DND-41 (cell line): ENCODE data around the gene LEMD2.

ENCODE experiments used
- ATAC-seq: fragments of 200-7000 bp; cut with Tn5 transposase; 3 replicates; pipeline ENCODE4 v1.9.1; 2021; ENCODE audit warnings: low read depth; ENCODE audit not compliant: insufficient read depth
- DNase-seq: peaks from one replicate; pipeline ENCODE4 v3.0.0-alpha.2; 2020
- H2AFZ ChIP-seq: 2 replicates; pipeline ENCODE4 v1.6.0; 2012; ENCODE audit warnings: low read depth, low read length
- H3K27ac ChIP-seq: 2 replicates; pipeline ENCODE4 v1.5.1; 2012; ENCODE audit warnings: low read length, inconsistent platforms
- H3K27me3 ChIP-seq: fragments of 200-600 bp; sonication (generic); 2 replicates; pipeline ENCODE4 v1.6.0; 2012; ENCODE audit warnings: low read length, mild to moderate bottlenecking, inconsistent platforms; ENCODE audit not compliant: insufficient read depth, poor library complexity
- H3K36me3 ChIP-seq: 2 replicates; pipeline ENCODE4 v1.5.1; 2012; ENCODE audit warnings: low read length, inconsistent platforms; ENCODE audit not compliant: insufficient read depth
- H3K4me1 ChIP-seq: 2 replicates; pipeline ENCODE4 v1.5.1; 2012; ENCODE audit warnings: mild to moderate bottlenecking, low read length; ENCODE audit not compliant: insufficient read depth
- H3K4me2 ChIP-seq: 2 replicates; pipeline ENCODE4 v1.6.0; 2012; ENCODE audit warnings: mild to moderate bottlenecking, moderate library complexity, low read length, inconsistent platforms; ENCODE audit not compliant: insufficient read depth
- H3K4me3 ChIP-seq, 2 experiments: fragments of 200-600 bp in 1 of 2; shearing (Covaris generic) in 1 of 2; 2 replicates each; pipeline ENCODE4 v1.5.1; 2012 to 2016; ENCODE audit warnings: inconsistent platforms in 2 of 2, low read length in 2 of 2, mild to moderate bottlenecking in 2 of 2, low read depth in 1 of 2, moderate library complexity in 1 of 2
- H3K79me2 ChIP-seq: 2 replicates; pipeline ENCODE4 v1.6.0; 2012; ENCODE audit warnings: low read length, inconsistent platforms; ENCODE audit not compliant: insufficient read depth
- H3K9ac ChIP-seq: 2 replicates; pipeline ENCODE4 v1.6.0; 2012; ENCODE audit warnings: low read depth, mild to moderate bottlenecking, inconsistent platforms, low read length, moderate library complexity
- H3K9me3 ChIP-seq: 2 replicates; pipeline ENCODE4 v1.5.1; 2012; ENCODE audit warnings: low read length, moderate library complexity, mild to moderate bottlenecking, inconsistent platforms; ENCODE audit not compliant: insufficient read depth, severe bottlenecking
- H4K20me1 ChIP-seq: 2 replicates; pipeline ENCODE4 v1.6.0; 2012; ENCODE audit warnings: low read length; ENCODE audit not compliant: insufficient read depth
- EZH2 ChIP-seq: IDR thresholded peaks from 3 replicates; pipeline ENCODE4 v1.6.1; 2012; ENCODE audit warnings: borderline replicate concordance, low read depth, mild to moderate bottlenecking, moderate library complexity, low read length, inconsistent platforms; ENCODE audit not compliant: severe bottlenecking
- TF ChIP-seq, protein P1 (sequence below): IDR thresholded peaks from 2 replicates; pipeline ENCODE4 v1.5.1; 2012; ENCODE audit warnings: borderline replicate concordance, low read length, moderate library complexity, mild to moderate bottlenecking; ENCODE audit not compliant: poor library complexity, severe bottlenecking; ENCODE audit errors: extremely low read depth

The LEMD2 gene

DNA sequence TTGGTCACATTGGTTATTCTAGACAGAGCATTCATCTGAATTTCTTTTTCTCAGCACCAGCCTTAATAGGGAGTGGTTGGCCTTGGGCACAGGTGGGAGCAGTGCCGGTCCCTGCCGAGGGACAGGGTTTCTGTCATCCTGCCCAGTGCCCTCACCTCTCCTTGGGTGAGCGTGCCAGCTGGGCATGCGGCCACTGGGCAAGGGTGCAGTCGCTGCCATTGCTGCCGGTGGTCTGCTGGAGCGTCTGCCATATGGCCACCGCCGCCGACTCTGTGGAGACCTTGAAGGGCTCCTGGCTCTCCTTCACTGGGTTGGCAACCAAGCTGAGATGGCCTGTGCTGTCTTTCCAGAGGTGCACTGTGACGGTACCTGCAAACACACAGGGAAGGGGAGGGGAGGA lies 61.0 kb downstream of the LEMD2 start:
- TF ChIP-seq, protein P1, sequence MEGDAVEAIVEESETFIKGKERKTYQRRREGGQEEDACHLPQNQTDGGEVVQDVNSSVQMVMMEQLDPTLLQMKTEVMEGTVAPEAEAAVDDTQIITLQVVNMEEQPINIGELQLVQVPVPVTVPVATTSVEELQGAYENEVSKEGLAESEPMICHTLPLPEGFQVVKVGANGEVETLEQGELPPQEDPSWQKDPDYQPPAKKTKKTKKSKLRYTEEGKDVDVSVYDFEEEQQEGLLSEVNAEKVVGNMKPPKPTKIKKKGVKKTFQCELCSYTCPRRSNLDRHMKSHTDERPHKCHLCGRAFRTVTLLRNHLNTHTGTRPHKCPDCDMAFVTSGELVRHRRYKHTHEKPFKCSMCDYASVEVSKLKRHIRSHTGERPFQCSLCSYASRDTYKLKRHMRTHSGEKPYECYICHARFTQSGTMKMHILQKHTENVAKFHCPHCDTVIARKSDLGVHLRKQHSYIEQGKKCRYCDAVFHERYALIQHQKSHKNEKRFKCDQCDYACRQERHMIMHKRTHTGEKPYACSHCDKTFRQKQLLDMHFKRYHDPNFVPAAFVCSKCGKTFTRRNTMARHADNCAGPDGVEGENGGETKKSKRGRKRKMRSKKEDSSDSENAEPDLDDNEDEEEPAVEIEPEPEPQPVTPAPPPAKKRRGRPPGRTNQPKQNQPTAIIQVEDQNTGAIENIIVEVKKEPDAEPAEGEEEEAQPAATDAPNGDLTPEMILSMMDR, result no peak
- no peak for TF ChIP-seq EZH2
- ATAC-seq (no peak), DNase-seq (no peak)
- no peak overlapping the region for H3K4me3 ChIP-seq
- no peaks in the 10 kb centered on the region for H3K79me2 ChIP-seq
- H3K4me1 ChIP-seq, result no peaks in the 10 kb centered on the region
- H3K9ac ChIP-seq, result no peak overlapping the region
- no peaks in the 10 kb centered on the region for H3K36me3 ChIP-seq
- H3K27ac ChIP-seq, result no peak overlapping the region
- H2AFZ ChIP-seq, result no peak overlapping the region
- H3K27me3 ChIP-seq, result peaks cover 35% of the 10 kb centered on the region
- no peaks in the 10 kb centered on the region for H3K9me3 ChIP-seq
- H3K4me2 ChIP-seq, result no peak overlapping the region
- H4K20me1 ChIP-seq, result peaks cover 5% of the 10 kb centered on the region; the same call in 1 of the 2 replicates

DNA sequence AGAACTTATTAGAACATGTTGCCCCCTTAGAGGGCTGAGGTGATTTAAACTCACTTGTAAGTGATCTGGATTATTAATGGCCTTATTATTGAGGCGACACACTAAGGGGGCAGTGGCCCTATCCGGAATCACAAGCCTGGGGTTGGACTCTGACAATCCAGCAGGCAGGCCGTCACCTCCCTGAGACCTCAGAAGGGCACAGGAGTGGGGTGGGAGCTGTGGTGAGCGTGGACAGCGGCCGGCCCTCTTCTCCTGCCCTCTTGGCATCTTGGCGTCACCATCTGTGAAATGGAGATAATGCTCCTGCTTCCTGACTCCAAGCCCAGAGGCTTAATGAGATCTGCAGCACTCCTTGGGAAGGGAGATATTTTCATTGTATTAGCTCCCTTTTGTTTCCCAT lies 61.8 kb downstream of the LEMD2 start:
- ATAC-seq (no peak), DNase-seq (no peak)
- Histone ChIP-seq H3K4me1 (no peaks in the 10 kb centered on the region), H3K27me3 (peaks cover 36% of the 10 kb centered on the region), H3K4me2 (no peak overlapping the region), H3K79me2 (no peaks in the 10 kb centered on the region), H4K20me1 (peaks cover 5% of the 10 kb centered on the region; the same call in 1 of the 2 replicates), H3K9ac (no peak overlapping the region), H2AFZ (no peak overlapping the region), H3K4me3 (no peak overlapping the region), H3K36me3 (no peaks in the 10 kb centered on the region), H3K9me3 (no peaks in the 10 kb centered on the region), H3K27ac (no peak overlapping the region)
- no peak for TF ChIP-seq EZH2
- TF ChIP-seq, protein P1, result no peak

DNA sequence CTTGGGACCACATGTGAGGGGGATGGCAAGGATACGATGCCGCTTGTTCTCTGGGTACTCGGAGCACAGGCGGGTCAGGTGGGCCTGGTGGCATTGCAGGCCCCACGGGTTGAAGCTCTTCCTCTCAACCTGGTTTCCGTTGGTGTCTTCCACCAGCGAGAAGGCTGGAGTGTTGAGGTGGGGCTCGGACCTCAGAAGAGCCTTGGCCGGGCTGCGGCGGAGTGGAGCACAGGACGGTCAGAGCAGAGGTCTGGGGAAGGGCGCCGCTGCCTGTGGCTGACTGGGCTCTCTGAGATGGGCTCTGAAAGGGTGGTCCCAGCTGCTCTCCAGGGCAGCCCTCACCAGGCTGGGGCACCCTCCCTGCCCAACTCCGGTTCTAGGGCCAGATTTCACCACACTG lies 62.2 kb downstream of the LEMD2 start:
- Histone ChIP-seq H3K79me2 (no peaks in the 10 kb centered on the region), H3K4me1 (no peaks in the 10 kb centered on the region), H4K20me1 (peaks cover 5% of the 10 kb centered on the region; the same call in 1 of the 2 replicates), H3K9me3 (no peaks in the 10 kb centered on the region), H3K4me2 (no peak overlapping the region), H3K9ac (no peak overlapping the region), H3K27ac (no peak overlapping the region), H3K36me3 (no peaks in the 10 kb centered on the region), H3K4me3 (no peak overlapping the region), H2AFZ (no peak overlapping the region), H3K27me3 (peaks cover 41% of the 10 kb centered on the region)
- TF ChIP-seq EZH2, result no peak
- TF ChIP-seq, protein P1, result no peak
- DNase-seq (no peak), ATAC-seq (no peak)

DNA sequence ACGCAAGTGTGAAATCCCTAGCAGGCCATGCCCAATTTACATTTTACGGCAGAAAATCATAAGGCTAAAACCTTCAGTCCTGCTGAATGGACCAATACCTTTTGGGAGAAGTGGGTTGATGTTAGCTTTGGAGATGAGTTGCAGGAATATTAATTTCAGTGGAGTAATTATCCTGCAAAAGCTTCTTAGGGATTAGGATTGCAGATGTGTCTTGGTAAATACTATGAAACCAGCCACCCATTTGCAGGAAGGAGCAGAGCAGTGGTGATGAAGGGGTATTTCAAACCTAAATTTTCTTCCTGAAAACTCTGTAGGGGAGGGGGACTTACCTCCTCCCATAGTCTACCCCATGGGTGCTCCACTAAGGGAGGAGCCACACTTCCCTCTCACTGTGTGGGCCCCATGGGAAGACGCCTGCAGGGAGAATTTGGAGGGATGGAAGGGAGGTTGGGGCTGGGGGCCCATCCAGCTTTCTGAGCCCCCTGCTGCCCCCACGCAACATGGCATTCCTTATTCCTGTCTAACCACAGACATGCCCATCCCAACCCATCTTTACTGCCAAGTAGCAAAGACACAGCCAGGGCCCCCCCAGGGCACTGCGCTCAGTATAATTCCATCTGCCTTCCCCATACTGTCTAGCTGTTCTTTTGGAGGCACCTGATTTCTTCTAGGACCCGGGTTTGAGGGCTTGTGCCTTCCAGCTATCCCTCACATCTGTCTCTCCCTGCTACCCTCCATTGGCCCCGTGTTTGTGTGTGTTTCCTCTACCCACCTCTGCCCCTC lies 62.8 kb downstream of the LEMD2 start:
- Histone ChIP-seq H3K4me2 (no peak overlapping the region), H3K9me3 (no peaks in the 10 kb centered on the region), H4K20me1 (peaks cover 5% of the 10 kb centered on the region; the same call in 1 of the 2 replicates), H3K4me1 (no peaks in the 10 kb centered on the region), H3K4me3 (no peak overlapping the region), H3K36me3 (no peaks in the 10 kb centered on the region), H3K27ac (no peak overlapping the region), H3K27me3 (peaks cover 42% of the 10 kb centered on the region), H3K79me2 (no peaks in the 10 kb centered on the region), H3K9ac (no peak overlapping the region), H2AFZ (no peak overlapping the region)
- no peak for TF ChIP-seq EZH2
- TF ChIP-seq, protein P1, result no peak
- ATAC-seq, result no peak
- no peak for DNase-seq
